Memory B cell (primary cell): ENCODE results near the gene MOB3C.

ENCODE experiments used
- ATAC-seq: fragments of 150-1000 bp; cut with Tn5 transposase; 2 replicates; pipeline ENCODE4 v1.10.0; 2021; ENCODE audit warnings: low read depth, mild to moderate bottlenecking, moderate library complexity
- DNase-seq, 2 donors: peaks; one replicate each; pipeline ENCODE4 v3.0.0; 2022; ENCODE audit warnings: low spot score in 2 of 2
- H3K27ac Mint-ChIP-seq: one replicate; pipeline ENCODE4 v1.8.0; 2022; ENCODE audit warnings: mild to moderate bottlenecking, moderate library complexity, mixed read lengths
- H3K27me3 Mint-ChIP-seq: one replicate; pipeline ENCODE4 v1.8.0; 2022; ENCODE audit warnings: mixed read lengths
- H3K36me3 Mint-ChIP-seq: one replicate; pipeline ENCODE4 v1.8.0; 2022; ENCODE audit warnings: mild to moderate bottlenecking, mixed read lengths
- H3K4me1 Mint-ChIP-seq: one replicate; pipeline ENCODE4 v1.8.0; 2022; ENCODE audit warnings: mixed read lengths
- H3K4me3 Mint-ChIP-seq: one replicate; pipeline ENCODE4 v1.8.0; 2022; ENCODE audit warnings: mild to moderate bottlenecking, moderate library complexity, mixed read lengths
- H3K9me3 Mint-ChIP-seq: one replicate; pipeline ENCODE4 v1.8.0; 2022; ENCODE audit warnings: mixed read lengths

Gene MOB3C

GRCh38 chr1:46621930-46622329 lies 5.3 kb upstream of the MOB3C start:
- no peaks in the 10 kb centered on the region for H3K36me3 Mint-ChIP-seq
- ATAC-seq (no peak), DNase-seq (no peak)
- no peaks in the 10 kb centered on the region for H3K27me3 Mint-ChIP-seq
- H3K9me3 Mint-ChIP-seq: no peaks in the 10 kb centered on the region
- H3K4me1 Mint-ChIP-seq: peaks cover 5% of the 10 kb centered on the region
- no peak overlapping the region for H3K4me3 Mint-ChIP-seq
- no peak overlapping the region for H3K27ac Mint-ChIP-seq

GRCh38 chr1:46619656-46620258 lies 3.1 kb upstream of the MOB3C start:
- H3K4me3 Mint-ChIP-seq: no peak overlapping the region
- DNase-seq (no peak), ATAC-seq (no peak)
- H3K9me3 Mint-ChIP-seq: no peaks in the 10 kb centered on the region
- peaks cover 17% of the 10 kb centered on the region for H3K4me1 Mint-ChIP-seq
- no peak overlapping the region for H3K27ac Mint-ChIP-seq
- no peaks in the 10 kb centered on the region for H3K36me3 Mint-ChIP-seq
- no peaks in the 10 kb centered on the region for H3K27me3 Mint-ChIP-seq

- Mint-ChIP-seq H3K9me3 (no peaks in the 10 kb centered on the region), H3K27ac (no peak overlapping the region), H3K36me3 (no peaks in the 10 kb centered on the region), H3K4me1 (peaks cover 20% of the 10 kb centered on the region), H3K4me3 (no peak overlapping the region), H3K27me3 (no peaks in the 10 kb centered on the region)
- ATAC-seq (no peak), DNase-seq (no peak)
Observed at GRCh38 chr1:46618754-46619415, 2.3 kb upstream of the MOB3C start.

- Mint-ChIP-seq H3K27me3 (no peaks in the 10 kb centered on the region), H3K36me3 (no peaks in the 10 kb centered on the region), H3K9me3 (no peaks in the 10 kb centered on the region), H3K27ac (peak overlapping the region; percentile 92), H3K4me3 (peak overlapping the region; percentile 95), H3K4me1 (peaks cover 22% of the 10 kb centered on the region)
- DNase-seq: no peak
- no peak for ATAC-seq
Observed at GRCh38 chr1:46617833-46618232, 1.2 kb upstream of the MOB3C start.

- no peaks in the 10 kb centered on the region for H3K9me3 Mint-ChIP-seq
- ATAC-seq: no peak
Observed at GRCh38 chr1:46617108-46617800, 643 bp upstream of the MOB3C start.

GRCh38 chr1:46615735-46616134 lies 876 bp downstream of the MOB3C start:
- Mint-ChIP-seq H3K9me3 (no peaks in the 10 kb centered on the region), H3K27me3 (no peaks in the 10 kb centered on the region), H3K36me3 (peaks cover 5% of the 10 kb centered on the region), H3K4me3 (peak overlapping the region; percentile 95), H3K27ac (peak overlapping the region; percentile 92), H3K4me1 (peaks cover 25% of the 10 kb centered on the region)
- DNase-seq: no peak
- ATAC-seq: no peak

More at GRCh38 chr1:46617108-46617800, 643 bp upstream of the MOB3C start:
- Mint-ChIP-seq H3K36me3 (peaks cover 3% of the 10 kb centered on the region), H3K27ac (peak overlapping the region; percentile 92), H3K4me1 (peaks cover 22% of the 10 kb centered on the region), H3K4me3 (peak overlapping the region; percentile 95), H3K27me3 (no peaks in the 10 kb centered on the region)
- DNase-seq: no peak

- ATAC-seq (no peak), DNase-seq (no peak)
- peaks cover 27% of the 10 kb centered on the region for H3K4me1 Mint-ChIP-seq
- H3K27me3 Mint-ChIP-seq: no peaks in the 10 kb centered on the region
- peak overlapping the region; percentile 92 for H3K27ac Mint-ChIP-seq
- H3K9me3 Mint-ChIP-seq: no peaks in the 10 kb centered on the region
- H3K4me3 Mint-ChIP-seq: peak overlapping the region; percentile 95
- peaks cover 9% of the 10 kb centered on the region for H3K36me3 Mint-ChIP-seq
Observed at GRCh38 chr1:46615088-46615487, 1.5 kb downstream of the MOB3C start.

- no peak overlapping the region for H3K27ac Mint-ChIP-seq
- peaks cover 14% of the 10 kb centered on the region for H3K36me3 Mint-ChIP-seq
- DNase-seq (no peak), ATAC-seq (no peak)
- H3K27me3 Mint-ChIP-seq: no peaks in the 10 kb centered on the region
- peaks cover 27% of the 10 kb centered on the region for H3K4me1 Mint-ChIP-seq
- H3K4me3 Mint-ChIP-seq: no peak overlapping the region
- no peaks in the 10 kb centered on the region for H3K9me3 Mint-ChIP-seq
Observed at GRCh38 chr1:46614604-46614984, 2.0 kb downstream of the MOB3C start.

- H3K4me3 Mint-ChIP-seq: no peak overlapping the region
- no peak for ATAC-seq
- H3K27me3 Mint-ChIP-seq: no peaks in the 10 kb centered on the region
- DNase-seq: no peak
- no peaks in the 10 kb centered on the region for H3K9me3 Mint-ChIP-seq
- H3K36me3 Mint-ChIP-seq: peaks cover 19% of the 10 kb centered on the region
- H3K4me1 Mint-ChIP-seq: peaks cover 27% of the 10 kb centered on the region
- no peak overlapping the region for H3K27ac Mint-ChIP-seq
Observed at GRCh38 chr1:46613661-46614603, 2.7 kb downstream of the MOB3C start.

GRCh38 chr1:46612937-46613660 lies 3.5 kb downstream of the MOB3C start:
- ATAC-seq (no peak), DNase-seq (no peak)
- H3K4me3 Mint-ChIP-seq: no peak overlapping the region
- peaks cover 27% of the 10 kb centered on the region for H3K36me3 Mint-ChIP-seq
- H3K9me3 Mint-ChIP-seq: no peaks in the 10 kb centered on the region
- peaks cover 27% of the 10 kb centered on the region for H3K4me1 Mint-ChIP-seq
- no peaks in the 10 kb centered on the region for H3K27me3 Mint-ChIP-seq
- no peak overlapping the region for H3K27ac Mint-ChIP-seq

- H3K9me3 Mint-ChIP-seq: no peaks in the 10 kb centered on the region
- ATAC-seq (no peak), DNase-seq (no peak)
- H3K4me1 Mint-ChIP-seq: peaks cover 21% of the 10 kb centered on the region
- H3K27ac Mint-ChIP-seq: no peak overlapping the region
- no peak overlapping the region for H3K4me3 Mint-ChIP-seq
- peaks cover 28% of the 10 kb centered on the region for H3K36me3 Mint-ChIP-seq
- no peaks in the 10 kb centered on the region for H3K27me3 Mint-ChIP-seq
Observed at GRCh38 chr1:46611691-46612221, 4.9 kb downstream of the MOB3C start.

- H3K4me3 Mint-ChIP-seq: no peak overlapping the region
- ATAC-seq (no peak), DNase-seq (no peak)
- no peak overlapping the region for H3K27ac Mint-ChIP-seq
- H3K9me3 Mint-ChIP-seq: no peaks in the 10 kb centered on the region
- peaks cover 13% of the 10 kb centered on the region for H3K4me1 Mint-ChIP-seq
- peaks cover 25% of the 10 kb centered on the region for H3K36me3 Mint-ChIP-seq
- H3K27me3 Mint-ChIP-seq: no peaks in the 10 kb centered on the region
Observed at GRCh38 chr1:46607345-46608130, 9.1 kb downstream of the MOB3C start.
